ENCODE measurements around the gene ARHGEF10L.

Gene ARHGEF10L

GRCh38 chr1:17523321-17524041 is 16.0 kb upstream of the ARHGEF10L start:
- DNase-seq (ENCODE audit: low read depth) = peak; percentile 24

- DNase-seq (ENCODE audit: low read depth) = no peak
Measured at GRCh38 chr1:17524645-17525044, 14.9 kb upstream of the ARHGEF10L start.

GRCh38 chr1:17525996-17526686 is 13.4 kb upstream of the ARHGEF10L start:
- peak; percentile 10 for DNase-seq (ENCODE audit: low read depth)

- DNase-seq (ENCODE audit: low read depth) = peak; percentile 60
Measured at GRCh38 chr1:17527036-17527914, 12.2 kb upstream of the ARHGEF10L start.

GRCh38 chr1:17529381-17529780 is 10.1 kb upstream of the ARHGEF10L start:
- DNase-seq (ENCODE audit: low read depth) = no peak

- no peak for DNase-seq (ENCODE audit: low read depth)
Measured at GRCh38 chr1:17531343-17531681, 8.2 kb upstream of the ARHGEF10L start.

GRCh38 chr1:17531682-17532487 is 7.6 kb upstream of the ARHGEF10L start:
- peak; percentile 62 for DNase-seq (ENCODE audit: low read depth)

GRCh38 chr1:17533201-17533600 is 6.3 kb upstream of the ARHGEF10L start:
- DNase-seq (ENCODE audit: low read depth) = no peak

GRCh38 chr1:17535300-17535936 is 4.1 kb upstream of the ARHGEF10L start:
- DNase-seq (ENCODE audit: low read depth) = no peak

- peak; percentile 39 for DNase-seq (ENCODE audit: low read depth)
Measured at GRCh38 chr1:17538010-17538409, 1.5 kb upstream of the ARHGEF10L start.

- DNase-seq (ENCODE audit: low read depth) = peak; percentile 44
Measured at GRCh38 chr1:17538428-17539117, 925 bp upstream of the ARHGEF10L start.

- no peak for DNase-seq (ENCODE audit: low read depth)
Measured at GRCh38 chr1:17539118-17539476, 401 bp upstream of the ARHGEF10L start.

- DNase-seq (ENCODE audit: low read depth) = peak; percentile 76
Measured at GRCh38 chr1:17540255-17541001, 930 bp downstream of the ARHGEF10L start.

GRCh38 chr1:17542645-17543044 is 3.1 kb downstream of the ARHGEF10L start:
- no peak for DNase-seq (ENCODE audit: low read depth)

GRCh38 chr1:17544776-17545350 is 5.4 kb downstream of the ARHGEF10L start:
- no peak for DNase-seq (ENCODE audit: low read depth)

- DNase-seq (ENCODE audit: low read depth) = peak; percentile 82
Measured at GRCh38 chr1:17545356-17545755, 5.9 kb downstream of the ARHGEF10L start.

GRCh38 chr1:17546946-17547670 is 7.6 kb downstream of the ARHGEF10L start:
- DNase-seq (ENCODE audit: low read depth) = no peak

- no peak for DNase-seq (ENCODE audit: low read depth)
Measured at GRCh38 chr1:17549384-17549783, 9.9 kb downstream of the ARHGEF10L start.

All from EH (cell line).